CD8-positive, alpha-beta memory T cell (primary cell): Measurements from ENCODE around the gene FOXL2NB. TPM values are rescaled to one million over a fixed set of nuclear protein-coding genes. Genes with fewer than 3 reads are reported as not detected.

Source experiments
- CTCF ChIA-PET: fragments of 350-600 bp; sonication (Branson Sonifier 250); formaldehyde crosslinking; loops from one replicate; lab custom pipeline; 2021; ENCODE audit warnings: antibody characterized with exemption; lab: Charles Lee
- POLR2A ChIA-PET: fragments of 350-600 bp; sonication (Branson Sonifier 250); formaldehyde crosslinking; loops from one replicate; lab custom pipeline; 2021; ENCODE audit warnings: antibody characterized with exemption; lab: Charles Lee
- DNase-seq, 5 donors: peaks; one replicate each; pipeline versions ENCODE4 v3.0.0 to v3.0.0-alpha.2; 2020 to 2022; ENCODE audit warnings: mixed read lengths in 1 of 5
- H3K27ac ChIP-seq: one replicate; pipeline ENCODE4 v1.7.0; 2013; ENCODE audit warnings: low read depth, mild to moderate bottlenecking, low read length, moderate library complexity
- H3K27me3 ChIP-seq: 2 replicates; pipeline ENCODE4 v1.7.0; 2013; ENCODE audit warnings: low read length, mild to moderate bottlenecking; ENCODE audit not compliant: insufficient read depth, poor library complexity, severe bottlenecking
- H3K36me3 ChIP-seq: 2 replicates; pipeline ENCODE4 v1.7.0; 2013; ENCODE audit warnings: mild to moderate bottlenecking, low read length, moderate library complexity; ENCODE audit not compliant: insufficient read depth
- H3K4me1 ChIP-seq: 2 replicates; pipeline ENCODE4 v1.7.0; 2013; ENCODE audit warnings: mild to moderate bottlenecking, low read length, moderate library complexity; ENCODE audit not compliant: insufficient read depth
- H3K4me3 ChIP-seq: 2 replicates; pipeline ENCODE4 v1.7.0; 2013; ENCODE audit warnings: mild to moderate bottlenecking, low read length
- H3K9me3 ChIP-seq: 2 replicates; pipeline ENCODE4 v1.7.0; 2013; ENCODE audit warnings: mild to moderate bottlenecking, low read length
- H3K27ac Mint-ChIP-seq, 8 donors: one replicate each; pipeline ENCODE4 v1.8.0; 2020 to 2021; ENCODE audit warnings: mixed read lengths in 8 of 8, mild to moderate bottlenecking in 6 of 8, inconsistent platforms in 3 of 8, moderate library complexity in 3 of 8
- H3K27me3 Mint-ChIP-seq, 2 donors: one replicate each; pipeline ENCODE4 v1.8.0; 2020 to 2021; ENCODE audit warnings: mixed read lengths in 2 of 2, mild to moderate bottlenecking in 1 of 2, moderate library complexity in 1 of 2
- H3K36me3 Mint-ChIP-seq, 3 donors: one replicate each; pipeline ENCODE4 v1.8.0; 2020 to 2021; ENCODE audit warnings: mixed read lengths in 3 of 3, inconsistent platforms in 1 of 3, mild to moderate bottlenecking in 1 of 3
- H3K4me1 Mint-ChIP-seq, 3 donors: one replicate each; pipeline ENCODE4 v1.8.0; 2020 to 2021; ENCODE audit warnings: mixed read lengths in 3 of 3, inconsistent platforms in 1 of 3, mild to moderate bottlenecking in 1 of 3
- H3K4me3 Mint-ChIP-seq, 7 donors: one replicate each; pipeline ENCODE4 v1.8.0; 2020 to 2021; ENCODE audit warnings: mixed read lengths in 7 of 7, mild to moderate bottlenecking in 6 of 7, moderate library complexity in 4 of 7, inconsistent platforms in 2 of 7
- H3K9me3 Mint-ChIP-seq, 5 donors: one replicate each; pipeline ENCODE4 v1.8.0; 2020 to 2022; ENCODE audit warnings: mixed read lengths in 5 of 5, mild to moderate bottlenecking in 3 of 5, moderate library complexity in 2 of 5, inconsistent platforms in 1 of 5
- polyA plus RNA-seq: library from polyadenylated mRNA; unstranded; fragments of 300-500 nt; fragmentation: Illumina TruSeq; gene quantifications from one replicate; pipeline ENCODE4 v1.2.3, GENCODE V29; 2021
- total RNA-seq, 2 experiments: library from RNA; stranded (reverse); gene quantifications; one replicate each; pipeline ENCODE4 v1.2.3, GENCODE V29; 2021

Gene FOXL2NB
- total RNA-seq (not detected), polyA plus RNA-seq (not detected)

GRCh38 chr3:138946663-138947494 is at the start of gene FOXL2NB, which contains the start of gene FOXL2:
TSS of gene FOXL2NB (plus strand) at chr3:138947217. CDS start at chr3:138947365, 148 bp downstream.
TSS of gene FOXL2 (minus strand) at chr3:138947137. CDS start at chr3:138946722, 415 bp downstream.
- CTCF ChIA-PET = interaction anchor here (0.9 to 4.4 kb wide), 3 partner anchors 10 to 13 kb away, joined by 3 to 22 read pairs (median 16); no protein-coding TSS in a partner anchor
- peaks cover 65 to 81% of the 10 kb centered on the region in 2 donors for H3K27me3 Mint-ChIP-seq
- peak within 1 kb of the TSS; percentile 49 to 87 (median 70) for H3K4me3 Mint-ChIP-seq
- POLR2A ChIA-PET = interaction anchor here (0.6 kb wide), 1 partner anchor 280 kb away, joined by 3 read pairs; no protein-coding TSS in a partner anchor
- no peaks in the 10 kb centered on the region for H3K9me3 Mint-ChIP-seq
- Histone ChIP-seq H3K36me3 (no peaks in the 10 kb centered on the region), H3K27ac (peak within 1 kb of the TSS; percentile 38), H3K4me1 (peaks cover 20% of the 10 kb centered on the region), H3K27me3 (peaks cover 71% of the 10 kb centered on the region), H3K9me3 (no peaks in the 10 kb centered on the region), H3K4me3 (peak within 1 kb of the TSS; percentile 19)
- no peaks in the 10 kb centered on the region for H3K36me3 Mint-ChIP-seq
- no peak within 1 kb of the TSS for H3K27ac Mint-ChIP-seq
- no peak for DNase-seq
- peaks cover 34 to 58% (median 47%) of the 10 kb centered on the region in 3 donors for H3K4me1 Mint-ChIP-seq

- H3K36me3 Mint-ChIP-seq = no peaks in the 10 kb centered on the region
- no peaks in the 10 kb centered on the region for H3K27me3 Mint-ChIP-seq
- no peak overlapping the region for H3K27ac Mint-ChIP-seq
- H3K4me1 Mint-ChIP-seq = no peaks in the 10 kb centered on the region
- no peak overlapping the region for H3K27ac ChIP-seq
- H3K9me3 Mint-ChIP-seq = no peaks in the 10 kb centered on the region
- no peaks in the 10 kb centered on the region for H3K36me3 ChIP-seq
- no peaks in the 10 kb centered on the region for H3K4me1 ChIP-seq
- no peak for DNase-seq
- no peak overlapping the region for H3K4me3 Mint-ChIP-seq
- no peak overlapping the region for H3K4me3 ChIP-seq
- ChIA-PET POLR2A (no interaction called here), CTCF (interaction anchor here (1.1 to 1.4 kb wide), 3 partner anchors 11 to 38 kb away, joined by 3 to 7 read pairs (median 3); no protein-coding TSS in a partner anchor)
- no peaks in the 10 kb centered on the region for H3K9me3 ChIP-seq
- H3K27me3 ChIP-seq = no peaks in the 10 kb centered on the region
Observed at GRCh38 chr3:138898301-138898700, 48.7 kb upstream of the FOXL2NB start.

GRCh38 chr3:138898708-138899107 is 48.3 kb upstream of the FOXL2NB start:
- Mint-ChIP-seq H3K27ac (no peak overlapping the region), H3K36me3 (no peaks in the 10 kb centered on the region), H3K27me3 (no peaks in the 10 kb centered on the region), H3K4me3 (no peak overlapping the region), H3K4me1 (no peaks in the 10 kb centered on the region), H3K9me3 (no peaks in the 10 kb centered on the region)
- Histone ChIP-seq H3K36me3 (no peaks in the 10 kb centered on the region), H3K9me3 (no peaks in the 10 kb centered on the region), H3K27ac (no peak overlapping the region), H3K4me3 (no peak overlapping the region), H3K4me1 (no peaks in the 10 kb centered on the region), H3K27me3 (no peaks in the 10 kb centered on the region)
- DNase-seq = no peak
- ChIA-PET CTCF (interaction anchor here (1.1 to 1.4 kb wide), 3 partner anchors 10 to 37 kb away, joined by 3 to 7 read pairs (median 3); no protein-coding TSS in a partner anchor), POLR2A (no interaction called here)

- no peak overlapping the region for H3K27ac ChIP-seq
- Mint-ChIP-seq H3K4me3 (no peak overlapping the region), H3K9me3 (no peaks in the 10 kb centered on the region), H3K27me3 (no peaks in the 10 kb centered on the region), H3K36me3 (no peaks in the 10 kb centered on the region), H3K27ac (peak overlapping the region in 1 of 8 donors; percentile 33), H3K4me1 (no peaks in the 10 kb centered on the region)
- H3K9me3 ChIP-seq = no peaks in the 10 kb centered on the region
- H3K4me3 ChIP-seq = no peak overlapping the region
- no peak for DNase-seq
- no peaks in the 10 kb centered on the region for H3K36me3 ChIP-seq
- no peaks in the 10 kb centered on the region for H3K4me1 ChIP-seq
- H3K27me3 ChIP-seq = no peaks in the 10 kb centered on the region
- ChIA-PET POLR2A (no interaction called here), CTCF (interaction anchor here (1.4 to 3.3 kb wide), 2 partner anchors 16 to 37 kb away, joined by 3 to 18 read pairs; no protein-coding TSS in a partner anchor)
Observed at GRCh38 chr3:138899351-138899991, 47.5 kb upstream of the FOXL2NB start.

- CTCF ChIA-PET = interaction anchor here (1.2 to 3.3 kb wide), 3 partner anchors 9 to 17 kb away, joined by 3 to 18 read pairs (median 4); no protein-coding TSS in a partner anchor
- Histone ChIP-seq H3K27me3 (no peaks in the 10 kb centered on the region), H3K36me3 (no peaks in the 10 kb centered on the region), H3K4me1 (no peaks in the 10 kb centered on the region), H3K27ac (no peak overlapping the region), H3K9me3 (no peaks in the 10 kb centered on the region), H3K4me3 (no peak overlapping the region)
- Mint-ChIP-seq H3K36me3 (no peaks in the 10 kb centered on the region), H3K27me3 (no peaks in the 10 kb centered on the region), H3K9me3 (no peaks in the 10 kb centered on the region), H3K4me3 (no peak overlapping the region), H3K4me1 (no peaks in the 10 kb centered on the region), H3K27ac (peak overlapping the region in 1 of 8 donors; percentile 26)
- no peak for DNase-seq
- POLR2A ChIA-PET = interaction anchor here (0.6 kb wide), 1 partner anchor 60 kb away, joined by 6 read pairs; no protein-coding TSS in a partner anchor
Observed at GRCh38 chr3:138901567-138901966, 45.5 kb upstream of the FOXL2NB start.

GRCh38 chr3:138902171-138902570 is 44.8 kb upstream of the FOXL2NB start:
- DNase-seq = no peak
- no peaks in the 10 kb centered on the region for H3K4me1 ChIP-seq
- Mint-ChIP-seq H3K4me3 (no peak overlapping the region), H3K36me3 (no peaks in the 10 kb centered on the region), H3K27ac (no peak overlapping the region), H3K9me3 (no peaks in the 10 kb centered on the region), H3K27me3 (no peaks in the 10 kb centered on the region), H3K4me1 (no peaks in the 10 kb centered on the region)
- no peaks in the 10 kb centered on the region for H3K27me3 ChIP-seq
- no peaks in the 10 kb centered on the region for H3K9me3 ChIP-seq
- H3K4me3 ChIP-seq = no peak overlapping the region
- ChIA-PET CTCF (interaction anchor here (1.1 to 3.3 kb wide), 4 partner anchors 8 to 16 kb away, joined by 3 to 18 read pairs (median 4); no protein-coding TSS in a partner anchor), POLR2A (no interaction called here)
- no peaks in the 10 kb centered on the region for H3K36me3 ChIP-seq
- H3K27ac ChIP-seq = no peak overlapping the region

- no peaks in the 10 kb centered on the region for H3K27me3 ChIP-seq
- DNase-seq = no peak
- H3K27ac ChIP-seq = no peak overlapping the region
- Mint-ChIP-seq H3K36me3 (no peaks in the 10 kb centered on the region), H3K27ac (no peak overlapping the region), H3K4me3 (no peak overlapping the region), H3K27me3 (peaks cover 0 to 6% of the 10 kb centered on the region in 2 donors), H3K9me3 (no peaks in the 10 kb centered on the region), H3K4me1 (no peaks in the 10 kb centered on the region)
- H3K4me3 ChIP-seq = no peak overlapping the region
- ChIA-PET CTCF (interaction anchor here (1.0 kb wide), 1 partner anchor 12 kb away, joined by 3 read pairs; no protein-coding TSS in a partner anchor), POLR2A (no interaction called here)
- no peaks in the 10 kb centered on the region for H3K4me1 ChIP-seq
- no peaks in the 10 kb centered on the region for H3K36me3 ChIP-seq
- H3K9me3 ChIP-seq = no peaks in the 10 kb centered on the region
Observed at GRCh38 chr3:138907539-138907938, 39.5 kb upstream of the FOXL2NB start.
